ENCODE results near the gene C21orf58. TPM values are rescaled to one million over a fixed set of nuclear protein-coding genes. Genes with fewer than 3 reads are reported as not detected.

Gene C21orf58
- total RNA-seq, 1 donor from 2014 or later: 20.7 TPM

DNA sequence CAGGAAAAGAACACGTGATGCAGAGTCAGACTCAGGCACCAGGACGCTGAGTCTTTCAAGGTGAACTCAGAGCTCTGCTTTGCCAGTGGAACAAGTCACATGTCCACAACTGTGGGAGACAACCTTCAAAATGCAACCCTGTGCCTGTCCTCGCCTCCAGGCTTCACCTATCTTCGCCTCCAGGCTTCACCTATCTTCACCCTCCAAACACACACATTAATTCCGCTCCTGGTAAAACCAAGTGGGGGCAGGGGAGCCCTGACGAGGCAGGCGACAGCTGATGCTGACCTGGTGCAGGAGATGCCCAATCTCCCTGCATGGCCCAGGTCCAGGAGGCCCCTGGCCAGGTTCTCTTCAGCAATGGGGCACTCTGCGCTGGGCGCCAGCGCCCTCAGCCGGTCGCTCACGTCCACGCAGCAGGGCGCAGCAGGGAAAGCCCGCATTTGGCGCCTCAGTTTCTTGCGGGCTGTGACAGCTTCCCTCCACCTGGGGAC, 67.1 kb downstream of the C21orf58 start:
- Mint-ChIP-seq H3K9me3 (no peaks in the 10 kb centered on the region), H3K36me3 (peaks cover 46% of the 10 kb centered on the region), H3K4me1 (no peaks in the 10 kb centered on the region), H3K27me3 (ENCODE audit: low read depth) (no peaks in the 10 kb centered on the region), H3K27ac (no peak overlapping the region), H3K4me3 (no peak overlapping the region)
- TF ChIP-seq, protein P1, sequence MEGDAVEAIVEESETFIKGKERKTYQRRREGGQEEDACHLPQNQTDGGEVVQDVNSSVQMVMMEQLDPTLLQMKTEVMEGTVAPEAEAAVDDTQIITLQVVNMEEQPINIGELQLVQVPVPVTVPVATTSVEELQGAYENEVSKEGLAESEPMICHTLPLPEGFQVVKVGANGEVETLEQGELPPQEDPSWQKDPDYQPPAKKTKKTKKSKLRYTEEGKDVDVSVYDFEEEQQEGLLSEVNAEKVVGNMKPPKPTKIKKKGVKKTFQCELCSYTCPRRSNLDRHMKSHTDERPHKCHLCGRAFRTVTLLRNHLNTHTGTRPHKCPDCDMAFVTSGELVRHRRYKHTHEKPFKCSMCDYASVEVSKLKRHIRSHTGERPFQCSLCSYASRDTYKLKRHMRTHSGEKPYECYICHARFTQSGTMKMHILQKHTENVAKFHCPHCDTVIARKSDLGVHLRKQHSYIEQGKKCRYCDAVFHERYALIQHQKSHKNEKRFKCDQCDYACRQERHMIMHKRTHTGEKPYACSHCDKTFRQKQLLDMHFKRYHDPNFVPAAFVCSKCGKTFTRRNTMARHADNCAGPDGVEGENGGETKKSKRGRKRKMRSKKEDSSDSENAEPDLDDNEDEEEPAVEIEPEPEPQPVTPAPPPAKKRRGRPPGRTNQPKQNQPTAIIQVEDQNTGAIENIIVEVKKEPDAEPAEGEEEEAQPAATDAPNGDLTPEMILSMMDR (IDR thresholded peaks at IDR 0.05; ENCODE audit: unreplicated experiment): no peak
- DNase-seq (ENCODE audit: low spot score in 2 of 2, unreplicated experiment in 2 of 2): no peak

DNA sequence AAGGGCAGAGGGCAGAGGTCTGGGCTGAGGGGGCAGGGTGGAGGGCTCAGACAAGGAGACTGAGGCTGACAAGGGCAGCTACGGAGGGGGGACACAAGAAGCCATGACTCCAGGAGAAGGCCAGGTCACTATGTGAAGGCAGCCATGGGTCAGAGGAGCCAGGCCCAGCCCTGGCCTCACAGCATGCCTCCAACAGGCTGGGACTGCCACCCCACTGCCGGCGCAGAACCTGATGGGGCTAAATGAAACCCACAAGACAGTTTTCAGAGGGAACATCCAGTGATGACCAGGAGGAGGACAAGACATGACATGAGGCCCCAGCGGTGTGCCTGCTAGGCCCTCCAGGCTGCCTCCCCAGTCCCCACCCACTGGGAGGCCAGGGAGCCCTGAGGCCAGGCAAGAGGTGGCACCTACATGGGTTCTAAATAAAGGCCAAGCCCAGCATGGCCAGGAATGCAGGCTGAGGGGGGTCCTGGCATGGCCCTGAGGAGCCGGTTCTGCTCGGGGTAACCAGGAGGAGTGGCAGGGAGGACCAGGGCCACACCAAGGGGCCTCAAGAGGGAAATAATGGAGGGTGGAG, 67.8 kb downstream of the C21orf58 start:
- DNase-seq (ENCODE audit: low spot score in 2 of 2, unreplicated experiment in 2 of 2): no peak
- H3K27me3 Mint-ChIP-seq (ENCODE audit: low read depth): no peaks in the 10 kb centered on the region
- TF ChIP-seq, protein P1 (IDR thresholded peaks at IDR 0.05; ENCODE audit: unreplicated experiment): no peak
- no peak overlapping the region for H3K27ac Mint-ChIP-seq
- no peaks in the 10 kb centered on the region for H3K9me3 Mint-ChIP-seq
- H3K4me3 Mint-ChIP-seq: no peak overlapping the region
- no peaks in the 10 kb centered on the region for H3K4me1 Mint-ChIP-seq
- H3K36me3 Mint-ChIP-seq: peaks cover 43% of the 10 kb centered on the region

DNA sequence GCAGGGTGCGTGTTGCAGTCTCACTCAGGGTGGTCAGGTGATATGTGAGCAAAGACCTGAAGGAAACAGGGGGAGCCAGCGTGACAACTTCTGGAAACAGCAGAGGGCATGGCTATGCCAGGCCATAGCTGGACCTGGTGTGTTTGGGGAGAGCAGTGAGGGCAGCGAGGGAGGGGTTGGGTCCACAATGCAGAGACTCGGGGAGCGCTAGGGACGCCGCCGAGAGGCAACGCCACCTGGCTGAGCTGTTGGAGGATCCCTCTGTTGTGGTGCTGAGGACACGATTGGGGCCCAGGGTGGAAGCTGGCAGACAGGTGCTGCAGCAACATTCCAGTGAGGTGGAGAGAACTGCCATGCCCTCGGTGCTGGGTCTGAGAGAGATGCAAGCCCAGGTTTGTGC, 68.5 kb downstream of the C21orf58 start:
- Mint-ChIP-seq H3K36me3 (peaks cover 46% of the 10 kb centered on the region), H3K4me1 (no peaks in the 10 kb centered on the region), H3K27ac (no peak overlapping the region), H3K27me3 (ENCODE audit: low read depth) (no peaks in the 10 kb centered on the region), H3K4me3 (no peak overlapping the region), H3K9me3 (no peaks in the 10 kb centered on the region)
- TF ChIP-seq, protein P1 (IDR thresholded peaks at IDR 0.05; ENCODE audit: unreplicated experiment): no peak
- DNase-seq (ENCODE audit: low spot score in 2 of 2, unreplicated experiment in 2 of 2): no peak

DNA sequence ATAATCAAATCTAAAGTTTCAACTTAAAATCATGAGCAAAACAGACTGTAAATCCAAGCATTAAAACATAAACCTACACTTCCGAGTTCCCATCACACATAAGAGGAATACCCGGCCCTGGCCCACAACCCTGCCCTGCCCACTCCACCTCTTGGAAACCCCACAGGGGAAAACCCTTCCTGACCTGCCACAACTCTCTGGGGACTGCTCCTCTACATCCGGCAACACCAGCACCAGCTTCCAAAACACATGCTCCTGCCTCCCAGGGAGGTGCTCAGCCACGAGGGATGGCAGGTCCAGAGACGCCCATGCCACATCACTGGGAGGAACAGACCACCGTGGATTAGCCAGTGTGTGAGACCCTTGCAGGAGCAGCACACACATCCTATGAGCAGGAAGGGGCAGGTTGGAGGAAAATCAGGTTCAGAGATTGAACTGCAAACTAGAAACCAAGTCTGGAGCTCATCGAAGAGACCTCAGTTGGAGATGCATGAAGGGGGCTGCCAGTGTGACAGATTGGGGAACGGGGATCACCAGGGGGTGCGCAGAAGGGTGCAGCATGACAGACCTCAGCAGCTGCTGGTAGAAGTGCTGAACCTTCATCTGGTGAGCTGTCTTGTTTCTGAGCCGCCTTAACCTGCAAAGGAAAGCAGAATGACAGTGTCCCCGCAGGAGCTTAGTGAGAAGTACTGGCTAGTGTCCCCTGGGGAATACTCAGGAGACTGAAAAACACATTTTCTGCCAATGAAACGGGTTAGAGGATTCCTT, 69.3 kb downstream of the C21orf58 start:
- H3K36me3 Mint-ChIP-seq: peaks cover 54% of the 10 kb centered on the region
- DNase-seq (ENCODE audit: low spot score in 2 of 2, unreplicated experiment in 2 of 2): no peak
- no peak overlapping the region for H3K4me3 Mint-ChIP-seq

DNA sequence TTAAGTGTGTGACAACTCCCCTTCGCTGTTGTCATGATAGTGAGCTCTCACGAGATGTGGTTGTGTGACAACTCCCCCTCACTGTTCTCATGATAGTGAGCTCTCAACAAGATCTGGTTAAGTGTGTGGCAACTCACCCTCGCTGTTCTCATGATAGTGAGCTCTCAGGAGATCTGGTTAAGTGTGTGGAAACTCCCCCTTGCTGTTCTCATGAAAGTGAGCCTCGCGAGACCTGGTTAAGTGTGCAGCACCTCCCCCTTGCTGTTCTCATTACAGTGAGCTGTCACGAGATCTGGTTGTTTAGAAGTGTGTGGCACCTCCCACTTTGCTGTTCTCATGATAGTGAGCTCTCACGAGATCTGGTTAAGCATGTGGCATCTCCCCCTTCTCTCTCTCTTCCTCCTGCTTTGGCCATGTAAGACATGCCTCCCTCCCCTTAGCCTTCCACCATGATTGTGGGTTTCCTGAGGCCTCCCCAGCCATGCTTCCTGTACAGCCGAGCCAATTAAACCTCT, 70.0 kb downstream of the C21orf58 start:
- no peaks in the 10 kb centered on the region for H3K27me3 Mint-ChIP-seq (ENCODE audit: low read depth)
- H3K4me3 Mint-ChIP-seq: no peak overlapping the region
- peak overlapping the region; percentile 60 for H3K27ac Mint-ChIP-seq
- H3K4me1 Mint-ChIP-seq: no peaks in the 10 kb centered on the region
- DNase-seq (ENCODE audit: low spot score in 2 of 2, unreplicated experiment in 2 of 2): no peak
- TF ChIP-seq, protein P1 (IDR thresholded peaks at IDR 0.05; ENCODE audit: unreplicated experiment): no peak
- peaks cover 55% of the 10 kb centered on the region for H3K36me3 Mint-ChIP-seq
- no peaks in the 10 kb centered on the region for H3K9me3 Mint-ChIP-seq

More for the DNA sequence above, 69.3 kb downstream of the C21orf58 start:
- Mint-ChIP-seq H3K4me1 (no peaks in the 10 kb centered on the region), H3K9me3 (no peaks in the 10 kb centered on the region), H3K27me3 (ENCODE audit: low read depth) (no peaks in the 10 kb centered on the region), H3K27ac (peak overlapping the region; percentile 60)
- TF ChIP-seq, protein P1 (IDR thresholded peaks at IDR 0.05; ENCODE audit: unreplicated experiment): no peak

Measured in mesothelial cell of epicardium (in vitro differentiated cells).